Dermis blood vessel endothelial cell (primary cell): ENCODE measurements around the gene PHC3. TPM values are rescaled to one million over a fixed set of nuclear protein-coding genes. Genes with fewer than 3 reads are reported as not detected.

Source experiments
- DNase-seq: peaks from one replicate; pipeline ENCODE4 v3.0.0; 2010
- total RNA-seq: library from RNA; depleted of rRNA; stranded (reverse); fragments of >200 nt; gene quantifications from 2 replicates; pipeline ENCODE4 v1.2.3, GENCODE V29; 2014

Gene PHC3
- total RNA-seq, 1 donor from 2014 or later = 21.1 TPM

GRCh38 chr3:170075441-170076091 lies 106.0 kb downstream of the PHC3 start:
- no peak for DNase-seq

- no peak for DNase-seq
These were observed 117.4 kb downstream of the PHC3 start for GRCh38 chr3:170064108-170064507.

DNA sequence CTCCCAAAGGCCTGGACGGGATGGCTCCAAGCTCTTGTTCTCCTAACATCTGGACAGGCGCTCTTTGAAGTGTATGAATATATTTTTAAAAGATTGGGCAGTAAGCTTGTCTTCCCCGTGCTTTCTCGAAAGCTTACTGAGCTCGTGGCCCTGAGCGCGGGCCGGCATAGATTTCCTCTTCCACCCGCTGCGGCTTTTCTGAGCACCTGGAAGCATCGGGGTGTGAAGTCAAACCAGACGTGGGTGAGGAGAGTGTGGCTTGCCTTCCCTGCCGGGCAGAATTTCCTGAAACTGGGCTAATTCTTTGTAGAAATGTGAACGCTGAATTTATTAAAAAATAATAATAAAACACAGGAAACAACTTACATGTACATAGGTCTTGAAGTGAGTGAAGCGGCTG lies 117.8 kb downstream of the PHC3 start:
- DNase-seq = no peak

DNA sequence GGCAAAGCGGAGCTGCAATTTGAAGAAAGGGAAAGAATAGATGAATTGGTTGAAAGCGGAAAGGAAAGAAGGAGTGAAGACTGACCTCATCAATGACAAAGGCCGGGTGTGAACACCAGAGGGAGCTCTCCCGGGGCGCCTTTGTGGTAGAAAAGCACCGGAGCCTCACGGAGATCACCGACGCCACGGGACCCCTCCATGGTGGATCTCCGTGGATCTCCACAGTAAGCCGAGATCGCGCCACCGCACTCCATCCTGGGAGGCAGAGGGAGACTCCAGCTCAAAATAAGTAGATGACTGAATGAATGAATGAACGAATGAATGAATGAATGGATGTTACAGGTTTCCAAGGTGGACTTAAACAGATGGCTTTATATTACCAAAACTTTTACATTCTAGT lies 118.8 kb downstream of the PHC3 start:
- DNase-seq = no peak

DNA sequence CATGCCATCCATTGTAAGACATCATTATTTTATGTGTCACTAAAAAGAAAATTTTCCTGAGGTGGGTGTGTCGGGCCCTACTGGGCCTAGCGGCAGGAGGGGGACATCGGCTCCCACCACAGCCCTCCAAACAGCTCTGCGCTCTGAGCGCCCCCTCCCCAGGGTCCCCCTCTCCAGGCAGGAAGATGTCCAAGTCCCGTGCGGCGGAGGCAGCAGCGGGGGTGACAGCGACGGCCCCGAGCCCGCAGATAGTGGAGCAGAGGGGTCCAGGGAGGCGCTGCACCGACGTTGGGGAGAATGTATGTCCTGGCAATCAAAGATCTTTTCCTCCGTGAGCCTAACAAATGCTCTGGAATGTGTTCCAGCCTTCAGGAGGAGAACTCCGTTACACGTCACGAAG lies 119.5 kb downstream of the PHC3 start:
- no peak for DNase-seq

GRCh38 chr3:170059447-170059846 lies 122.1 kb downstream of the PHC3 start:
- DNase-seq = no peak

- DNase-seq = no peak
These were observed 123.4 kb downstream of the PHC3 start for GRCh38 chr3:170058127-170058526.

DNA sequence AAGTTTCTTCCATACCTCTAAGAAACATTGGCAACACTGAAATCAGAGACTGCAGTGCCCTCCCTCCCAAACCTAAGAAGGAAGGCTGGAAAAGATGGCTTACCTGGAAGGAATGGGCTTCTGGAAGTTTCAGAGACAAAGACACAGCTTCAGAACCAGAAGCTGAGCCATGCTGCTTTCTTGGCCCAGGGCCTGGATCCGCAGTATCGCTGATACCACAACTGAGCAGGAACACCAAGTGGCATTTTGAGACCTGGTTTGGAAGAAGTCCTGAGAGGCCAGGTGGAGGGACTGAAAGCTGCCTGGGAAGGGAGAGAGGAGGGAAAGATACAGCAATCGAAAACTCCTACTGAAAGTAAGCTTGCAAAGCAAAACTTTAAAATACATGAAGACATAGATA lies 124.0 kb downstream of the PHC3 start:
- no peak for DNase-seq

DNA sequence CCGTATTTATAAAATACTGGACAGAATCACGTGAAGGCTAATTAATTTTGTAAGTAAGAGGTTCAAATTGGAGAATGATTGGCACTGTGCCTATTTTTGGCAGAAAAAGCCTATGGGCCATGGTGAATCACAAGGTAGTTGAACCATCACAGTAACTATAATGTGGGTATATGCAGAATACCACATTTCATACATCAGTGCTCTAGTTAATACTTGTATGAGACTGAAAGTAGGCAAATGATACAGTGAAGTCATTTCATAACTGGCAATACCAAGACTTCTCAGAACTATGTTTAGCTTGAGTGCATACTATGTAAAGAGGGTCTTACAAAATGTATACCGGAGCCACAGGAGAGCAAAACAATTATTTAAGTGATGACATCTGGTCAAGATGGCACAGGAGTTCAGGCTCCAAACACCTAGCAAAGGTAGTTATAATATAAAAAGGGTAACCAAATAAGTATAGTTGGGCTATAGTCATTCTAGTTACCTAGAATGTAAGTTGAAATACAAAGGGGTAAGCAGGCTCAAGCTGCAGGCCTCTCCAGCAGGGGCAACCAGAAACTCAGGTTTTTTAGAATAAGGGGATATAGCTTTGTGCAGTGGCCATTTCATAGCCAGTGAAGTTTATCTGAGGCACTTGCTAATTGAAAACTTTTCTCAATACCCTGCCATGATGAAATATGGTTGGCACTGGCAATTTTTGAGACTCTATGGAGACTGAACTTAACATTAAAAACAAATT lies 124.7 kb downstream of the PHC3 start:
- no peak for DNase-seq

GRCh38 chr3:170055209-170055608 lies 126.3 kb downstream of the PHC3 start:
- DNase-seq = no peak

DNA sequence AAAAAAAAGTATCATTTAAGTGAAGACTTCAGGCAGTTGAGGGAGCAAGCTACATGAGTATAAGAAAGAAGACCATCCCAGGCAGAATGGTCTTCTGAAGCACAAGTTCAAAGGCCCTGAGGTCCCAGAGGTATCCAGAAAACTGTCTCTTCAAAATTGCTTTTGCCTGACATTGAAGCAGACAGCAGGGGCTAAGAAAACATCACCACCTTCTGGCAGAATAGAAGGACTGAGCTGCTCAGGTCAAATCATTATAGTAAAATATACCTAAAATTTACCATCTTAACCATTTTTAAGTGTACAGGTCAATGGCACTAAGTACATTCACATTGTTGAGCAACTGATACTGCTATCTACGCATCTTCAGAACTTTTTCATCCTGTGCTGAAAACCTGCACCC lies 127.3 kb downstream of the PHC3 start:
- DNase-seq = peak; percentile 50

GRCh38 chr3:170052398-170052797 lies 129.1 kb downstream of the PHC3 start:
- no peak for DNase-seq

DNA sequence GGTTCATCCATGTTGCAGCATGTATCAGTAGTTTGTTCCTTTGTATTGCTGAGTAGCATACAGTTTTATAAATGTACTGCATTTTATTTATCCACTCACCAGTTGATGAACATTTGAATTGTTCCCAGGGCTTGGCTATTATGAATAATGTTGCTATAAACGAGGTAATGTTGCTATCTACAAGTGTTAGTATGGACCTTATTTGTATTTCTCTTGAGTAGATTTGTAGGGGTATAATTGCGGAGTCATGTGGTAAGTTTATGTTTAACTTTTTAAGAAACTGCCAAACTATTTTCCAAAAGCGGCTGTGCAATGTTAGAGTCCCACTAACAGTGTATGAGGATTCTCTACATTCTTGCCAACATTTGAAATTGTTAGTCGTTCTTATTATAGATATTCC lies 130.8 kb downstream of the PHC3 start:
- DNase-seq = no peak

DNA sequence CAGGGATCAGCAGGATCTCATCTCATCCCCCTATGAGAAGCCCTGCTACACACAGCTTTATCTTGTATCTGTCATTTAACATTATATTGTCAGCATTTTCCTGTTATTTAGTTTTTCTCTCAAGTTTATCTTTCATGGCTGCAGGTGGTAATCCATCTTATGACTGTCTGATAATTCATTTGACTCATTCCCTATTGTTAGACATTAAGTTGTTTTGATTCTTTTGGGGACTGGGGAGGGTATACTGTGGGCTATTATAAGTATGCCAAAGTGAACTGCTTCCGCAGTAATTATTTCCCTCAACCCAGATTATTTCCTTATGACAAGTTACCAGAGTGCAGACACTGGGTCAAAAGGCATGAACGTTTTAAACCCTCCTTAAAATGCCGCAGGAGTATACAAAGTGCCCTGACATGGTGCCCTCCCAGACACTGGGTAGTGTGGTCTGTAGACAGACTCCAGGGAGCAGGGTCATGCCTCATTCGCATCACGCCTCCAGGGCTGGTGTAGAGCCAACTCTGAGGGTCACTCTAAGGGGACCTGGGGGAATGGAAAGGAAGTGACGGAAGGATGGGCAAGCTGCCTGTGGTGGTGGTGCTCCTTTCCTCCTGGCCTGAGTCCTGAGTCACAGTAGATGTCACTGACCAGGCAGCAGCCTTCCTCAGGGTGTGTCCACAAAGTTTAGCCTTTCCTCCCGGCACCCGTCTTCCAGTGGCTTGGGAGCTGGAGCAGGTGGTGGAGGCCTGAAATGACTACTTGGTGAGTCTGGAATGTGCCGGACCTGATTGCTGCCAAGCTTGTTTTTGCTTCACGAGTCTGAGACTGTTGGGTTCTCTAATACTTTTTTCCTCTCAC lies 132.2 kb downstream of the PHC3 start:
- peak; percentile 78 for DNase-seq

DNA sequence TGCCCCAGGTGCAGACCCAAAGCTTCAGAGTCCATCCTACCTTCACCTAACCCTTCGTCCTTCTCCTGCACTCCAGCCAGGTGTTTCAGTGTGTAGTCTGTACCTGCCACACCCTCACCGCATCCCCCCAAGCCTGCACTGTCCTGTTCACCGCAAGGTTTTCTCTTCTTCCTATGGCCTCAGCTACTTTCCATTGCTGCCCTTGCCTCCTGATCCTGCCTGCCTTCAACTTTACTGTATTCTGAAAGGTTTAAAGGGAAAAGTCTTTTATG lies 134.5 kb downstream of the PHC3 start:
- no peak for DNase-seq

DNA sequence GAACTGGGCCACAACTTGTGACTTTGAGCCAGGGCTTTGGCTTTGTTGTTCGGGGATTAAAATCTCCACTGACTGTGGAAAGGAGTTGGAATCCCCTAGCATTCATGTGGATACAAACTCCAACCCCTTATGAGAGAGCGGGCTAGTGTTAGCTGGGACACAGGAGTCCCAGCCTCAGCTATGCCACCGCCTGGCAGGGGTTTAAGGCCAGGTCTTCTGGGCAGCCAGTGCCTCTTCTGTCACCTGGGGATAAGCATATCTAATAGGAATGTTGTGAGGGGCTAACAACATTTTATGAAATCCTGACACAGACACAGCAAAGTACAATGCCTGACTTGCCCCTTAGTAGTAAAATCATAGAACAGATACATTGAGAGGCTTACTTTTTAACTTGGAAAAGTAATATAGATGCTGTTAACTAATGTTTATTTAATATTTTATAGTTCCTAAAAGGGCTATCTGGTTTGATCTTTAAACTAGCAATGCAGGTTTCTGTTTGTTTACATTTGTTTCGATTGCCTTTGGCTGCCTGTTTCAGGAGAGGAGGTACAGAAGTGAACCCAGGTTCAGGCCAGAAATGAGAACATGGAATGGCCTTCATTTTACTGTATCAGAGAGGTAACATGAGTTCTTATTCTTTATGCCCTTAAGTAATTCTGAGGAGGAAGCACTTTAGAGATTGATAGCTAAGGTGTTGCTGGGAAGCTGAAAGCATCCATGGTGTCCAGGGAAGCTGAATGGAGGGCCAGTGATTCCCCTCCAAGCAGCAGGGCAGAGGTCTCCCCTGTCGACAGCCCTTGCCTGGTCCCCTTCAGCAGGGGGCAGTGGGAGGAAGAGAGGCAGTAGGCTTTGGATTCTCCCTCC lies 135.0 kb downstream of the PHC3 start:
- DNase-seq = no peak

- no peak for DNase-seq
These were observed 136.7 kb downstream of the PHC3 start for GRCh38 chr3:170044795-170045244.

DNA sequence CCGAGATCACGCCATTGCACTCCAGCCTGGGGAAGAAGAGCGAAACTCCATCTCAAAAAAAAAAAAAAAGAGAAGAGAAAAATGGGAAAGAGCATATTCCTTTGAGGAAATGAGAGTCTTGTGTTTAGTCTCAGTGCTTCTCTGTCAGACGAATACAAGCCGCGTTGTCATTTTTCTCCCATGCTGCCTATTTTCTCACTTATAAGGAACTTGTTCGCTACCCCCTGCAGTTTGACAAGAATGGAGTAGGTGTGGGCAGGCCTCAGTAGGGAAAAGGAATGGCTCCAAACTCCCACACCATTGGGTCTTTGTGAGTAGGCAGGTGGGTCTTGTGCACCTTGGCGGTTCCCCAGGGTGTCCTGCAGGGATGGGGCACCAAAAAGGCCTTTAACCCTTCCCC lies 137.3 kb downstream of the PHC3 start:
- DNase-seq = no peak

- no peak for DNase-seq
These were observed 138.0 kb downstream of the PHC3 start for GRCh38 chr3:170043506-170043905.

- no peak for DNase-seq
These were observed 141.1 kb downstream of the PHC3 start for GRCh38 chr3:170040418-170040817.

DNA sequence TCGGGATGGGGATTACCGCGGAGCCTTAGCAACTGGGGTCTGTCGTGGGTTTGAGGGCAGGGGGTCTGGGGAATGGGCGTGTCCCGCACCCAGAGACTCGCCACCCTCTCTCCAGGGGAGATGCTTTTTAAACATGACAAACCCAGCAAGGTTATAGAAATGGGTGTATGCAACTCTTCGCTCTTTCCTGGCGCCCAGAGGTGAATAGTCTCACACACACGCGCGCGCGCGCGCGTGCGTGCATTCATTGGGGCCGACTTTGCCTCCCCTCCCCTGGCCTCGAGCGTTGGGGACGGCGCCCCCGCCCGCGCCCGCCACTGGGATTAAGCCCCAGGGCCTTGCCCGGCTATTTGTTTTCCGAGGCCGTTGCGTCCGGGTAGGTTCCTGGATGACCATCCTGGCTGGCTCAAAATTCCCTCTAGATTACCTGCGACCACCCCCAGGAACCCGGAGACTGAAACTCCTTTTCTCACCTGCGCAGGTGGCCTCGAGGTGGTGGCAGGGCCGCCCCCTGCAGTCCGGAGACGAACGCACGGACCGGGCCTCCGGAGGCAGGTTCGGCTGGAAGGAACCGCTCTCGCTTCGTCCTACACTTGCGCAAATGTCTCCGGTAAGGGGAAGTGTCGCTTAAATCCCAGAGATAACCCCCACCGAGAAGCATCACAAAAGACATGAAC lies 143.0 kb downstream of the PHC3 start:
- DNase-seq = peak; percentile 16
